Endothelial cell of umbilical vein (primary cell): ENCODE data around the gene PRSS56. TPM values are rescaled to one million over a fixed set of nuclear protein-coding genes. Genes with fewer than 3 reads are reported as not detected.

Source experiments
- BruUV-seq: library from RNA; stranded (reverse); fragments of 400-500 nt; replicated peaks from 2 replicates; lab custom pipeline; 2021; lab: Mats Ljungman, UMichigan
- CTCF ChIA-PET: fragments of 300-600, 350-600 bp; sonication (Branson Sonifier 250); formaldehyde crosslinking; loops from one replicate; lab custom pipeline; 2021; ENCODE audit warnings: antibody characterized with exemption, inconsistent platforms; lab: Charles Lee
- POLR2A ChIA-PET: fragments of 300-600, 350-600 bp; sonication (Branson Sonifier 250); formaldehyde crosslinking; loops from one replicate; lab custom pipeline; 2021; ENCODE audit warnings: antibody characterized with exemption, inconsistent platforms; lab: Charles Lee
- DNase-seq: peaks from one replicate; pipeline ENCODE4 v3.0.0-alpha.2; 2011; ENCODE audit warnings: low read depth, low spot score
- FAIRE-seq: peaks from 2 replicates; lab custom pipeline; 2011; peaks lifted over from hg19 to GRCh38; lab: Jason Lieb, UNC
- H2AFZ ChIP-seq: 2 replicates; pipeline ENCODE4 v1.6.0; 2012; ENCODE audit warnings: low read depth, low read length, control low read depth, inconsistent platforms
- H3K27ac ChIP-seq: 2 replicates; pipeline ENCODE4 v1.5.1; 2011; ENCODE audit warnings: low read depth, mild to moderate bottlenecking, control low read depth, low read length, moderate library complexity; ENCODE audit not compliant: insufficient read depth
- H3K27me3 ChIP-seq, 2 experiments: 2 replicates each; pipeline versions ENCODE4 v1.6.0 to v1.6.1; 2011; ENCODE audit warnings: low read length in 2 of 2, mixed read lengths in 1 of 2; ENCODE audit not compliant: control insufficient read depth in 2 of 2, insufficient read depth in 2 of 2
- H3K36me3 ChIP-seq, 2 experiments: 2 replicates in 1 of 2; 3 replicates in 1 of 2; pipeline ENCODE4 v1.5.1; 2011; ENCODE audit warnings: low read length in 2 of 2, mild to moderate bottlenecking in 1 of 2, moderate library complexity in 1 of 2; ENCODE audit not compliant: control insufficient read depth in 2 of 2, insufficient read depth in 2 of 2; ENCODE audit errors: extremely low read depth in 1 of 2
- H3K4me1 ChIP-seq: 3 replicates; pipeline ENCODE4 v1.5.1; 2011; ENCODE audit warnings: mild to moderate bottlenecking, low read length; ENCODE audit not compliant: control insufficient read depth, insufficient read depth; ENCODE audit errors: extremely low read depth
- H3K4me2 ChIP-seq: 2 replicates; pipeline ENCODE4 v1.6.1; 2011; ENCODE audit warnings: low read length, control low read depth, mixed read lengths; ENCODE audit not compliant: insufficient read depth
- H3K4me3 ChIP-seq, 3 experiments: fragments of 200-600 bp in 1 of 3; sonication (generic), shearing (Covaris generic) in 1 of 3; replicated peaks in 1 of 3; 2 replicates each; pipeline ENCODE4 v1.5.1; 2011 to 2016; ENCODE audit warnings: control low read depth in 3 of 3, low read length in 3 of 3, mild to moderate bottlenecking in 2 of 3, inconsistent platforms in 1 of 3, low read depth in 1 of 3, moderate library complexity in 1 of 3; ENCODE audit not compliant: insufficient read depth in 1 of 3
- H3K79me2 ChIP-seq: 2 replicates; pipeline ENCODE4 v1.6.0; 2012; ENCODE audit warnings: low read length, inconsistent platforms; ENCODE audit not compliant: control insufficient read depth, insufficient read depth
- H3K9ac ChIP-seq: replicated peaks from 2 replicates; pipeline ENCODE3; 2011; ENCODE audit warnings: low read length, control low read depth; ENCODE audit not compliant: insufficient read depth; ENCODE audit errors: extremely low read depth
- H3K9me1 ChIP-seq: replicated peaks from 3 replicates; pipeline ENCODE4 v1.6.0; 2011; ENCODE audit warnings: mild to moderate bottlenecking, low read length; ENCODE audit not compliant: control insufficient read depth, insufficient read depth; ENCODE audit errors: extremely low read depth
- H3K9me3 ChIP-seq: replicated peaks from 2 replicates; pipeline ENCODE4 v1.5.1; 2012; ENCODE audit warnings: low read length, inconsistent platforms; ENCODE audit not compliant: control insufficient read depth, insufficient read depth
- H4K20me1 ChIP-seq: replicated peaks from 2 replicates; pipeline ENCODE3; 2011; ENCODE audit warnings: mild to moderate bottlenecking, low read length; ENCODE audit not compliant: control insufficient read depth, insufficient read depth; ENCODE audit errors: extremely low read depth
- EZH2 ChIP-seq: IDR thresholded peaks from 2 replicates; pipeline ENCODE4 v1.6.1; 2012; ENCODE audit warnings: borderline replicate concordance, low read depth, mild to moderate bottlenecking, moderate library complexity, low read length, inconsistent platforms; ENCODE audit not compliant: severe bottlenecking
- FOS ChIP-seq: IDR thresholded peaks from 2 replicates; pipeline ENCODE4 v1.6.1; 2011; ENCODE audit warnings: mild to moderate bottlenecking, low read length, moderate library complexity, borderline replicate concordance; ENCODE audit not compliant: insufficient read depth
- GATA2 ChIP-seq: IDR thresholded peaks from 2 replicates; pipeline ENCODE4 v1.7.0; 2011; ENCODE audit warnings: low read depth, mild to moderate bottlenecking, moderate library complexity, mixed read lengths, low read length; ENCODE audit not compliant: insufficient read length, insufficient read depth
- JUN ChIP-seq: IDR thresholded peaks from 2 replicates; pipeline ENCODE4 v1.6.1; 2011; ENCODE audit warnings: borderline replicate concordance, low read depth; ENCODE audit not compliant: insufficient read length, insufficient read depth
- MYC ChIP-seq: IDR thresholded peaks from one replicate; pipeline ENCODE4 v1.6.1; 2011; ENCODE audit warnings: mild to moderate bottlenecking, low read depth, low read length
- POLR2A ChIP-seq: IDR thresholded peaks from 2 replicates; pipeline ENCODE4 v1.6.1; 2012; ENCODE audit warnings: low read depth, mild to moderate bottlenecking, control low read depth, low read length
- POLR2AphosphoS5 ChIP-seq: IDR thresholded peaks from 2 replicates; pipeline ENCODE4 v1.6.1; 2012; ENCODE audit warnings: low read depth, mild to moderate bottlenecking, control low read depth, low read length, moderate library complexity; ENCODE audit not compliant: insufficient read depth
- dilution Hi-C: fragments of 300-500 bp; cut with MboI; formaldehyde crosslinking; loops from one replicate; pipeline ENCODE4 v1.15.0; 2019; ENCODE audit warnings: low sequenced_read_pairs; ENCODE audit not compliant: extremely low pct_ligation_motif_present
- intact Hi-C: fragments of 100-400 bp; cut with micrococcal nuclease; formaldehyde crosslinking; loops from one replicate; pipeline ENCODE4 v1.10.0; 2022
- polyA plus RNA-seq, 4 experiments: library from polyadenylated mRNA; depleted of rRNA in 3 of 4; stranded (reverse) in 3 of 4; unstranded in 1 of 4; fragments of >200 nt; gene quantifications; 2 replicates each; pipeline versions ENCODE4 v1.2.1 to v1.2.3, GENCODE V29; 2011 to 2012; ENCODE audit warnings: missing spikeins in 1 of 4
- total RNA-seq: library from RNA; stranded (reverse); gene quantifications from 2 replicates; pipeline ENCODE4 v1.2.3, GENCODE V29; 2021
- TF ChIP-seq, protein P1 (sequence below), 2 donors: IDR thresholded peaks; 1 replicate in 1 of 2; 2 replicates in 1 of 2; pipeline ENCODE4 v1.5.1; 2011; ENCODE audit warnings: low read length in 2 of 2, mild to moderate bottlenecking in 2 of 2, moderate library complexity in 2 of 2, control low read depth in 1 of 2, inconsistent platforms in 1 of 2, low read depth in 1 of 2; ENCODE audit not compliant: insufficient read depth in 1 of 2; ENCODE audit errors: extremely low read depth in 1 of 2
- TF ChIP-seq, protein P2 (sequence below): IDR thresholded peaks from 2 replicates; pipeline ENCODE4 v1.6.1; 2011; ENCODE audit not compliant: insufficient read depth, insufficient read length

The PRSS56 gene
- total and polyA plus RNA-seq, 2 donors (not counting 3 experiments of a cell fraction or from before 2014, with no cell fraction given), result not detected

DNA sequence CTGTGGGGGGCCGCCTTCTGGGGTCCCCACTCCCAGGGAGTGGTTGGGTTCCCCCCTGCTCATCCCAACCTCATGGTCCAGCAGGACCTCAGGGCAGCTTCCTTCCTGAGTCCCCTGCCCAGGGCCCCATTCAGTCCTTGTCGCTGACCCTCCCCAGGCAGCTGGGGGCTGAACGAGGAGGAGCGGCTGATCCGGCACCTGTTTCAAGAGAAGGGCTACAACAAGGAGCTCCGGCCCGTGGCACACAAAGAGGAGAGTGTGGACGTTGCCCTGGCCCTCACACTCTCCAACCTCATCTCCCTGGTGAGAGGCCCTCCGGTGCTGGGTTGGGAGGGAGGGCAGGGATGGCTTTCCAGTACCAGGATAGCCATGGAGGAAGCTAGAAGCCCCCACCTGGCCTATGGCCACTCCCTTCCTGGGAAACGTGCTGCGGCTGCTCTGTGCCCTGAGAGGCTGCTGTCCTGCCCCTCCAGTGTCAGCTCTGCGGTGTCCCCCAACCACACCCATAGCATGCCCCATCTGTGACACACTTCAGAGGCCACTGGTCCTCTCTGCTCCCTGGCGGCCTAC lies 6.3 kb downstream of the PRSS56 start:
- ChIA-PET POLR2A (no interaction called here), CTCF (interaction anchor here (1.3 kb wide), 1 partner anchor 79 kb away, joined by 3 read pairs; no protein-coding TSS in a partner anchor)
- H3K4me1 ChIP-seq, result no peaks in the 10 kb centered on the region
- H3K4me2 ChIP-seq, result no peak overlapping the region
- no peak overlapping the region for H3K9ac ChIP-seq
- no peaks in the 10 kb centered on the region for H4K20me1 ChIP-seq
- no peak for TF ChIP-seq JUN
- TF ChIP-seq POLR2AphosphoS5, result no peak
- no peak for TF ChIP-seq EZH2
- no peak for TF ChIP-seq MYC
- TF ChIP-seq POLR2A, result no peak
- no peak for DNase-seq
- no peaks in the 10 kb centered on the region for H3K79me2 ChIP-seq
- intact Hi-C loops (no loop called here), dilution Hi-C loops (no loop called here)
- no peaks in the 10 kb centered on the region for H3K9me3 ChIP-seq
- no peak overlapping the region for H2AFZ ChIP-seq
- no peaks in the 10 kb centered on the region for H3K9me1 ChIP-seq
- BruUV-seq, result no TSS peak
- no peak overlapping the region for H3K4me3 ChIP-seq
- H3K36me3 ChIP-seq, result no peaks in the 10 kb centered on the region
- H3K27me3 ChIP-seq, result peaks cover 15 to 17% of the 10 kb centered on the region in 2 experiments
- FAIRE-seq, result no peak
- H3K27ac ChIP-seq, result no peak overlapping the region

DNA sequence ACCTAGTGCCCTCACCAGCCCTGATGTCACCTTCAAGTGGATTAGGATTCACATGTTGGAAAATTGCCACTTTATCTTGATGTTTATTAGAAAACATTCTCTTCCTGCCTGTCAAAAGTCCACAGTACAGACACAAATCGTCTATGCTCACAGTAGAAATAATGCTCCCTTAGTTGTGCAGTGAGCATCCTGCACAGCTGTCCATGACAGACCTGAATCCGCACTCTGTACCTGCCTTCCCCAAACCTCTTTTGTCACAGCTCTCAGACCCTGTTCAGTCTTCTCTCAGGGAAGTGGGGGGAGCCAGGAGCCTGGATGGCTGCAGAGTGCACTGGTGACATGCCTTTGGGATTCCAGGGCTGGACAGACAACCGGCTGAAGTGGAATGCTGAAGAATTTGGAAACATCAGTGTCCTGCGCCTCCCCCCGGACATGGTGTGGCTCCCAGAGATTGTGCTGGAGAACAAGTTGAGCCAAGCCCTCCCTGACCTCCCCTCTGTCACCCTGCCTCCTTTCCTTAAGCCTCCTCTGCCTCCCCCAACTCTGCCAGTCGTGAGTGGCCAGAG lies 7.8 kb downstream of the PRSS56 start:
- Histone ChIP-seq H3K4me1 (no peaks in the 10 kb centered on the region), H4K20me1 (no peaks in the 10 kb centered on the region), H3K36me3 (no peaks in the 10 kb centered on the region), H3K4me3 (no peak overlapping the region), H3K27me3 (peaks cover 10 to 12% of the 10 kb centered on the region in 2 experiments), H3K4me2 (no peak overlapping the region), H3K79me2 (no peaks in the 10 kb centered on the region), H2AFZ (no peak overlapping the region), H3K9me1 (no peaks in the 10 kb centered on the region), H3K9ac (no peak overlapping the region), H3K9me3 (no peaks in the 10 kb centered on the region), H3K27ac (no peak overlapping the region)
- no TSS peak for BruUV-seq
- TF ChIP-seq, protein P1, sequence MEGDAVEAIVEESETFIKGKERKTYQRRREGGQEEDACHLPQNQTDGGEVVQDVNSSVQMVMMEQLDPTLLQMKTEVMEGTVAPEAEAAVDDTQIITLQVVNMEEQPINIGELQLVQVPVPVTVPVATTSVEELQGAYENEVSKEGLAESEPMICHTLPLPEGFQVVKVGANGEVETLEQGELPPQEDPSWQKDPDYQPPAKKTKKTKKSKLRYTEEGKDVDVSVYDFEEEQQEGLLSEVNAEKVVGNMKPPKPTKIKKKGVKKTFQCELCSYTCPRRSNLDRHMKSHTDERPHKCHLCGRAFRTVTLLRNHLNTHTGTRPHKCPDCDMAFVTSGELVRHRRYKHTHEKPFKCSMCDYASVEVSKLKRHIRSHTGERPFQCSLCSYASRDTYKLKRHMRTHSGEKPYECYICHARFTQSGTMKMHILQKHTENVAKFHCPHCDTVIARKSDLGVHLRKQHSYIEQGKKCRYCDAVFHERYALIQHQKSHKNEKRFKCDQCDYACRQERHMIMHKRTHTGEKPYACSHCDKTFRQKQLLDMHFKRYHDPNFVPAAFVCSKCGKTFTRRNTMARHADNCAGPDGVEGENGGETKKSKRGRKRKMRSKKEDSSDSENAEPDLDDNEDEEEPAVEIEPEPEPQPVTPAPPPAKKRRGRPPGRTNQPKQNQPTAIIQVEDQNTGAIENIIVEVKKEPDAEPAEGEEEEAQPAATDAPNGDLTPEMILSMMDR (IDR thresholded peaks at IDR 0.05; ENCODE audit: extremely low read depth in 1 of 2, insufficient read depth in 1 of 2, low read depth in 1 of 2, low read length in 2 of 2), result no peak
- TF ChIP-seq POLR2AphosphoS5 (no peak), MYC (no peak), GATA2 (no peak), EZH2 (no peak), JUN (no peak), FOS (no peak), POLR2A (no peak)
- TF ChIP-seq, protein P2, sequence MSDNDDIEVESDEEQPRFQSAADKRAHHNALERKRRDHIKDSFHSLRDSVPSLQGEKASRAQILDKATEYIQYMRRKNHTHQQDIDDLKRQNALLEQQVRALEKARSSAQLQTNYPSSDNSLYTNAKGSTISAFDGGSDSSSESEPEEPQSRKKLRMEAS, result no peak
- ChIA-PET POLR2A (no interaction called here), CTCF (no interaction called here)
- DNase-seq, result no peak
- intact Hi-C loops, result no loop called here
- dilution Hi-C loops, result no loop called here
- FAIRE-seq, result no peak
